Astrocyte of the cerebellum (primary cell): ENCODE data around the gene TNIP3.

Experiments used
- DNase-seq: peaks from one replicate; pipeline ENCODE4 v3.0.0-alpha.2; 2011; ENCODE audit warnings: low read depth
- H3K4me3 ChIP-seq: 2 replicates; pipeline ENCODE4 v1.5.1; 2011; ENCODE audit warnings: mild to moderate bottlenecking, low read depth, low read length, moderate library complexity
- CTCF ChIP-seq: IDR thresholded peaks from 2 replicates; pipeline ENCODE4 v1.5.1; 2012; ENCODE audit warnings: low read length, low read depth, moderate library complexity, mild to moderate bottlenecking; ENCODE audit errors: missing control alignments
- in situ Hi-C: cut with HindIII; loops from 2 replicates; pipeline ENCODE4 v1.10.0; 2017; ENCODE audit warnings: low sequenced_read_pairs

TNIP3 gene

GRCh38 chr4:121199742-121200561 is 35.8 kb upstream of the TNIP3 start:
- no peak overlapping the region for H3K4me3 ChIP-seq
- in situ Hi-C loops, result no loop called here
- DNase-seq, result no peak
- no peak for TF ChIP-seq CTCF

GRCh38 chr4:121198251-121198650 is 34.1 kb upstream of the TNIP3 start:
- no peak overlapping the region for H3K4me3 ChIP-seq
- no peak for DNase-seq
- in situ Hi-C loops, result no loop called here
- no peak for TF ChIP-seq CTCF

- no peak for DNase-seq
- no peak for TF ChIP-seq CTCF
- in situ Hi-C loops, result no loop called here
- H3K4me3 ChIP-seq, result no peak overlapping the region
Measured at GRCh38 chr4:121195649-121196048, 31.5 kb upstream of the TNIP3 start.

- in situ Hi-C loops, result no loop called here
- H3K4me3 ChIP-seq, result no peak overlapping the region
- peak; percentile 75 for TF ChIP-seq CTCF
- DNase-seq, result no peak
Measured at GRCh38 chr4:121192480-121192879, 28.4 kb upstream of the TNIP3 start.

GRCh38 chr4:121192013-121192412 is 27.9 kb upstream of the TNIP3 start:
- DNase-seq, result no peak
- no peak for TF ChIP-seq CTCF
- in situ Hi-C loops, result no loop called here
- H3K4me3 ChIP-seq, result no peak overlapping the region

- no peak for DNase-seq
- no peak overlapping the region for H3K4me3 ChIP-seq
- no peak for TF ChIP-seq CTCF
- in situ Hi-C loops, result no loop called here
Measured at GRCh38 chr4:121191361-121191760, 27.2 kb upstream of the TNIP3 start.
